Melanocyte of skin (primary cell): ENCODE data around the gene ERMN. TPM values are rescaled to one million over a fixed set of nuclear protein-coding genes. Genes with fewer than 3 reads are reported as not detected.

Experiments used
- total RNA-seq, 2 donors: library from RNA; depleted of rRNA; stranded (reverse); fragments of >200 nt; gene quantifications; 2 replicates each; pipeline ENCODE4 v1.2.3, GENCODE V29; 2012

The ERMN gene
- under 1 TPM in 1 of 2 donors, not detected in 1; 0.34 TPM for total RNA-seq

GRCh38 chr2:157325786-157326185, at the start of gene ERMN:
Gene ERMN, minus strand, starts transcription at chr2:157325824. Its CDS starts 182 bp downstream, at chr2:157325642.

Other genes with a start within 250 kb of the ERMN start
- under 1 TPM; under 0.01 to 0.33 TPM for gene GALNT5, start 68.1 kb downstream of the ERMN start, total RNA-seq
- not detected for gene CYTIP, start 118.3 kb upstream of the ERMN start, total RNA-seq